GM12878 (cell line): ENCODE results near the gene TAS2R30. TPM values are rescaled to one million over a fixed set of nuclear protein-coding genes. Genes with fewer than 3 reads are reported as not detected.

Experiments
- ATAC-seq: fragments of 200-7000 bp; cut with Tn5 transposase; 3 replicates; pipeline ENCODE4 v1.9.1; 2020; ENCODE audit warnings: mild to moderate bottlenecking, moderate library complexity
- BruUV-seq: library from RNA; stranded (reverse); fragments of 400-500 nt; replicated peaks from 2 replicates; lab custom pipeline; 2021; lab: Mats Ljungman, UMichigan
- CTCF ChIA-PET: fragments of 300-600 bp; sonication (Branson Sonifier 250); formaldehyde crosslinking; extraction: SDS; loops from one replicate; lab custom pipeline; 2021; ENCODE audit warnings: inconsistent platforms; lab: Yijun Ruan, JAX
- POLR2A ChIA-PET: fragments of 350-600 bp; formaldehyde crosslinking; extraction: SDS; loops from one replicate; lab custom pipeline; 2021; ENCODE audit warnings: inconsistent platforms; lab: Charles Lee
- RAD21 ChIA-PET: fragments of 300-600 bp; sonication (Branson Sonifier 250); formaldehyde crosslinking; loops from one replicate; lab custom pipeline; 2023; ENCODE audit warnings: antibody characterized with exemption; ENCODE audit not compliant: unreplicated experiment; lab: Charles Lee
- SMC1A ChIA-PET: fragments of 300-600 bp; sonication (Branson Sonifier 250); formaldehyde crosslinking; loops from one replicate; lab custom pipeline; 2023; ENCODE audit not compliant: unreplicated experiment, uncharacterized antibody; lab: Charles Lee
- DNase-seq: peaks from one replicate; pipeline ENCODE4 v3.0.0-alpha.2; 2011; ENCODE audit warnings: low read depth, low spot score
- FAIRE-seq: peaks from 3 replicates; lab custom pipeline; 2011; peaks lifted over from hg19 to GRCh38; lab: Jason Lieb, UNC
- H2AFZ ChIP-seq: 2 replicates; pipeline ENCODE4 v1.6.0; 2011; ENCODE audit warnings: low read depth, low read length, control low read depth; ENCODE audit not compliant: control insufficient read depth
- H3K27ac ChIP-seq: 2 replicates; pipeline ENCODE4 v1.5.1; 2011; ENCODE audit warnings: control low read depth; ENCODE audit not compliant: control insufficient read depth, insufficient read depth
- H3K27me3 ChIP-seq, 2 experiments: replicated peaks in 1 of 2; 2 replicates each; pipeline versions ENCODE4 v1.6.0 to v1.6.1; 2011; ENCODE audit warnings: low read length in 1 of 2; ENCODE audit not compliant: control insufficient read depth in 2 of 2, insufficient read depth in 2 of 2
- H3K36me3 ChIP-seq, 2 experiments: 2 replicates each; pipeline ENCODE4 v1.5.1; 2011; ENCODE audit warnings: low read length in 1 of 2; ENCODE audit not compliant: control insufficient read depth in 2 of 2, insufficient read depth in 2 of 2
- H3K4me1 ChIP-seq: 2 replicates; pipeline ENCODE4 v1.6.1; 2011; ENCODE audit warnings: mild to moderate bottlenecking, low read length, moderate library complexity, mixed read lengths; ENCODE audit not compliant: control insufficient read depth, insufficient read depth
- H3K4me2 ChIP-seq: 2 replicates; pipeline ENCODE4 v1.6.0; 2011; ENCODE audit warnings: control low read depth; ENCODE audit not compliant: control insufficient read depth, insufficient read depth
- H3K4me3 ChIP-seq: fragments of 200-600 bp; sonication (generic); 2 replicates; pipeline ENCODE4 v1.5.1; 2016
- H3K79me2 ChIP-seq: 2 replicates; pipeline ENCODE4 v1.6.0; 2011; ENCODE audit warnings: low read length; ENCODE audit not compliant: control insufficient read depth, insufficient read depth
- H3K9ac ChIP-seq: 2 replicates; pipeline ENCODE4 v1.8.0; 2011; ENCODE audit warnings: low read length, control low read depth, mixed read lengths; ENCODE audit not compliant: control insufficient read depth, insufficient read depth
- H3K9me3 ChIP-seq: replicated peaks from 3 replicates; pipeline ENCODE4 v1.5.1; 2011; ENCODE audit warnings: mild to moderate bottlenecking, low read length; ENCODE audit not compliant: control insufficient read depth, insufficient read depth
- H4K20me1 ChIP-seq: 2 replicates; pipeline ENCODE4 v1.6.0; 2011; ENCODE audit not compliant: control insufficient read depth, insufficient read depth
- HCFC1 ChIP-seq: fragments of 150-350 bp; IDR thresholded peaks from 2 replicates; pipeline ENCODE4 v1.6.1; 2014; ENCODE audit warnings: low read length
- NBN ChIP-seq: fragments of 450-650 bp; IDR thresholded peaks from 2 replicates; pipeline ENCODE4 v1.6.1; 2016
- NFXL1 ChIP-seq: fragments of 450-650 bp; IDR thresholded peaks from 2 replicates; pipeline ENCODE4 v1.6.1; 2017; ENCODE audit warnings: antibody characterized with exemption, mild to moderate bottlenecking, borderline replicate concordance
- SPI1 ChIP-seq: IDR thresholded peaks from 2 replicates; pipeline ENCODE4 v1.6.1; 2011; ENCODE audit warnings: low read depth, mild to moderate bottlenecking, low read length, moderate library complexity, borderline replicate concordance; ENCODE audit not compliant: insufficient read depth
- WGBS: methylation state at CpG from one replicate; pipeline ENCODE4 v1.1.6; 2016; ENCODE audit warnings: low lambda C conversion rate; ENCODE audit not compliant: insufficient replicate concordance, insufficient coverage; ENCODE audit errors: missing lambda C conversion rate; 5-methylcytosine and 5-hydroxymethylcytosine counted together
- in situ Hi-C: fragments of 300-500 bp; cut with MboI; formaldehyde crosslinking; loops from 9 replicates; pipeline ENCODE4 v1.14.3; 2018; ENCODE audit warnings: mixed read lengths
- intact Hi-C: fragments of 100-400 bp; cut with micrococcal nuclease; formaldehyde crosslinking; loops from one replicate; pipeline ENCODE4 v1.14.2; 2022; ENCODE audit not compliant: unreplicated experiment
- polyA plus RNA-seq, 11 experiments: library from polyadenylated mRNA; depleted of rRNA in 4 of 11; unstranded in 6 of 11; stranded (reverse) in 5 of 11; fragments of >200 nt; fragmentation: Nextera tagmentation in 4 of 11; fragmentation: Illumina TruSeq in 1 of 11; extraction: Ambion mirVana in 4 of 11; extraction: Trizol in 1 of 11; gene quantifications; 1 replicate in 1 of 11; 2 replicates in 10 of 11; pipeline versions ENCODE4 v1.2.1 to v1.2.3, GENCODE V29; 2011 to 2016; ENCODE audit warnings: inconsistent platforms in 2 of 11, missing spikeins in 2 of 11, low read depth in 1 of 11
- total RNA-seq, 4 experiments: library from RNA; depleted of rRNA in 3 of 4; stranded (reverse); fragments of >200 nt in 3 of 4; fragmentation: Illumina TruSeq in 1 of 4; extraction: Trizol in 1 of 4; gene quantifications; 2 replicates each; pipeline versions ENCODE4 v1.2.1 to v1.2.3, GENCODE V29; 2013 to 2021

Gene TAS2R30
- total and polyA plus RNA-seq, 10 of the 15 experiments (the other 5 are each of a cell fraction or from before 2014, with no cell fraction given), result 0.09 to 5.9 (median 0.54) TPM; not detected in 3

DNA sequence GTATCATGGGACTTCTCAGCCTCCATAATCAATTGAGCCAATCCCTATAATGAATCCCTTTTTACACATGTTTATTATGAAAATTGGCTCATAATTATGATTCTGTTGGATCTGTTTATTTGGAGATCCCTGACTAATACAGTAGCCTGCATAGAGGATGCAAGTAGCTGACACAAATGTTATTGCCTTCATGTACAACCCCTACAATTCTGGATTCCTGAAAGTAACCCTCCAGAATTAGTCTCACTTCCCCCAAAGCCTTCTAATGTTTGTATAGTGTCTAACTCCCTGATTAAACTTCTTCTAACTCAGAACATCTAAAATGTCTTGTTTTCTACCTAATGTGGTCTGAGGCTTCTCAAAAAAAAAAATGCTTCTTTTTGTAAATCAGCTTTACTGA, 29.9 kb upstream of the TAS2R30 start:
- SMC1A ChIA-PET, result interaction anchor here (1.3 to 1.6 kb wide), 2 partner anchors 25 to 28 kb away, joined by 4 to 5 read pairs; no protein-coding TSS in a partner anchor
- Histone ChIP-seq H3K4me1 (no peaks in the 10 kb centered on the region), H3K36me3 (peaks cover 4 to 21% of the 10 kb centered on the region in 2 experiments)
- in situ Hi-C loops, result no loop called here
- peak; percentile 30; the same call in 1 of the 2 replicates for TF ChIP-seq SPI1
- no peak for TF ChIP-seq NBN
- TF ChIP-seq, all 136 proteins: peak for 1
- POLR2A ChIA-PET, result interaction anchor here (1.2 kb wide), 1 partner anchor 9 kb away, joined by 4 read pairs; no protein-coding TSS in a partner anchor
- no peak for FAIRE-seq
- Histone ChIP-seq H3K9me3 (peaks cover 5% of the 10 kb centered on the region; the same call in 2 of the 3 replicates), H4K20me1 (no peaks in the 10 kb centered on the region), H3K27ac (no peak overlapping the region), H3K4me3 (no peak overlapping the region), H3K79me2 (peaks cover 54% of the 10 kb centered on the region), H3K27me3 (no peaks in the 10 kb centered on the region), H3K9ac (no peak overlapping the region), H3K4me2 (no peak overlapping the region), H2AFZ (no peak overlapping the region)
- BruUV-seq, result TSS peak; percentile 3
- CTCF ChIA-PET, result interaction anchor here (1.0 to 2.1 kb wide), 5 partner anchors 11 to 393 kb away, joined by 3 to 8 read pairs (median 3); no protein-coding TSS in a partner anchor
- peak; percentile 68 for ATAC-seq
- no peak for DNase-seq
- RAD21 ChIA-PET, result no interaction called here
- intact Hi-C loops, result no loop called here

DNA sequence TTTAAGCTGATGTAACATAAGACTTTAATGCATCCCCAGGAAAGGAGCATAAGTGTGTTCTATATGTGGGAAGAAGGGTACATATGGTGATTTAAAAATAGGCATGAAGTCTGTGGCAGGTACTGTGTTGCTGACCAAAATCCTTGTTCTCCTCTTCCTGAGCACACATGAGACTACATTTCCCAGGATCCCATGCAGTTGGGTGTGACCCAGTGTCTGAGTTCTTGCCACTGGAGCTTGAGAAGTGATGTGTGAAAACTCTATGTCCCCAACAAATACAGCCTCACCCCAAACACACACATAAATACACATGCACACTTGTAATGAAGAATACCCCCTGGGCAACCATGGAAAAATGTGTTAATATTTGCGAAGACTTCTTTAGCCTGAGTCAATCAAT, 28.1 kb upstream of the TAS2R30 start:
- Histone ChIP-seq H4K20me1 (no peaks in the 10 kb centered on the region), H3K27me3 (no peaks in the 10 kb centered on the region), H3K36me3 (peaks cover 4 to 21% of the 10 kb centered on the region in 2 experiments), H3K9ac (no peak overlapping the region), H2AFZ (no peak overlapping the region), H3K4me3 (no peak overlapping the region), H3K4me1 (no peaks in the 10 kb centered on the region), H3K79me2 (peaks cover 45% of the 10 kb centered on the region), H3K9me3 (peaks cover 7% of the 10 kb centered on the region; the same call in 2 of the 3 replicates), H3K27ac (no peak overlapping the region), H3K4me2 (no peak overlapping the region)
- POLR2A ChIA-PET, result interaction anchor here (1.0 to 1.1 kb wide), 2 partner anchors 12 to 35 kb away, joined by 3 to 4 read pairs; no protein-coding TSS in a partner anchor
- DNase-seq, result no peak
- no peak for FAIRE-seq
- SMC1A ChIA-PET, result interaction anchor here (1.4 to 2.1 kb wide), 2 partner anchors 10 to 14 kb away, joined by 3 to 20 read pairs; partner anchors contain the start of gene SMIM10L1
- RAD21 ChIA-PET, result interaction anchor here (2.1 kb wide), 1 partner anchor 10 kb away, joined by 7 read pairs; no protein-coding TSS in a partner anchor
- BruUV-seq, result no TSS peak
- 100% methylated on average over 1 of the region's 1 CpG for WGBS
- intact Hi-C loops (no loop called here), in situ Hi-C loops (no loop called here)
- CTCF ChIA-PET, result interaction anchor here (0.6 to 1.8 kb wide), 3 partner anchors 9 to 219 kb away, joined by 3 to 10 read pairs (median 4); partner anchors contain the start of gene SMIM10L1
- TF ChIP-seq NFXL1, result no peak
- peak; percentile 46; the same call in 1 of the 2 replicates for TF ChIP-seq HCFC1
- ATAC-seq, result peak; percentile 36; the same call in 1 of the 3 replicates
